Upper lobe of left lung (tissue), 4 donors: Measurements from ENCODE around the gene PIN1.

ENCODE experiments used
- EP300 ChIP-seq, 4 donors: sonication (generic); formaldehyde crosslinking; IDR thresholded peaks; one replicate each; pipeline ENCODE4 v1.5.1; 2017; ENCODE audit warnings: antibody characterized with exemption in 4 of 4, control low read depth in 2 of 4
- POLR2A ChIP-seq, 4 donors: fragments of 450-650 bp; IDR thresholded peaks; one replicate each; pipeline ENCODE4 v1.5.1; 2016 to 2017; ENCODE audit warnings: antibody characterized with exemption in 4 of 4, mild to moderate bottlenecking in 2 of 4
- POLR2AphosphoS5 ChIP-seq, 2 donors: sonication (generic); formaldehyde crosslinking; IDR thresholded peaks; one replicate each; pipeline ENCODE4 v1.5.1; 2017; ENCODE audit warnings: antibody characterized with exemption in 2 of 2
- TF ChIP-seq, protein P1 (sequence below), 6 experiments: fragments of 450-650 bp in 4 of 6; fragments of 200-600 bp in 2 of 6; sonication (generic) in 2 of 6; IDR thresholded peaks; one replicate each; pipeline ENCODE4 v1.5.1; 2016 to 2019; ENCODE audit warnings: antibody characterized with exemption in 6 of 6

DNA sequence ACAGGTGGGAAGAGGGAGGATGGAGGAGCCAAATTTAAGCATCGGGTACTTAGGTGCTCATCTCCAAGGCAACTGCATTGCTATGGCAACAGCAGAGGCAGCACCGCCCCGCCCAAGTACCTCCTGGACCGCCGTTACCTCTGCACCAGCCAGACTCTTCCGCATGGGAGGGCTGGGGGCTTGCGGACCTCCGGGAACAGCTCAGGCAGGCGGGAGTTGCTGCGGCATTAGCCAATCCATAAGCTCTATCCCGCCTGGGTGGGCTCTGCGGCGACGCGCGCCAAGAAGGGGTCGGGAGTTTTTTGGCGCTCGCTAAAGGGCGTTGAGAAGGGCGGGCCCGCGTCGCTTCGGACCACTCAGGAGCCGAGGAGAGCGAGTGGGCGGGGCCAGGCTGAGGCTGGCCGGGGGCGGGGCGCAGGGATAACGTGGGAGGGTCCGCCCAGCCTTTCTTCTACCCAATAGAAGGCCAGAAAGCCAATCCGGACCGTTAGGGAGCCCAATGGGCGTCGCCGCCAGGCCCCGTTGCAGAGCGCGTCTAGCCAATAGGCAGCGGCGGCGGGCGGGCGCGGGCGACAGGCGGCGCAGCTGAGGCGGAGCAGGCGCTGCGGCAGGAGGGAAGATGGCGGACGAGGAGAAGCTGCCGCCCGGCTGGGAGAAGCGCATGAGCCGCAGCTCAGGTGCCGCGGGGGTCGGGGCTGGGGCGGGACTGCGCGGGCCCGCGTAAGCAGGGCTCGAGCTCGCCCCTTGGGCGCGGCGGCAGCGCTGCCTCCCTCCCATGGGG lies at the start of gene PIN1:
- peak in 1 of 4 donors; percentile 58 for TF ChIP-seq POLR2A (IDR thresholded peaks at IDR 0.05)
- TF ChIP-seq, protein P1, sequence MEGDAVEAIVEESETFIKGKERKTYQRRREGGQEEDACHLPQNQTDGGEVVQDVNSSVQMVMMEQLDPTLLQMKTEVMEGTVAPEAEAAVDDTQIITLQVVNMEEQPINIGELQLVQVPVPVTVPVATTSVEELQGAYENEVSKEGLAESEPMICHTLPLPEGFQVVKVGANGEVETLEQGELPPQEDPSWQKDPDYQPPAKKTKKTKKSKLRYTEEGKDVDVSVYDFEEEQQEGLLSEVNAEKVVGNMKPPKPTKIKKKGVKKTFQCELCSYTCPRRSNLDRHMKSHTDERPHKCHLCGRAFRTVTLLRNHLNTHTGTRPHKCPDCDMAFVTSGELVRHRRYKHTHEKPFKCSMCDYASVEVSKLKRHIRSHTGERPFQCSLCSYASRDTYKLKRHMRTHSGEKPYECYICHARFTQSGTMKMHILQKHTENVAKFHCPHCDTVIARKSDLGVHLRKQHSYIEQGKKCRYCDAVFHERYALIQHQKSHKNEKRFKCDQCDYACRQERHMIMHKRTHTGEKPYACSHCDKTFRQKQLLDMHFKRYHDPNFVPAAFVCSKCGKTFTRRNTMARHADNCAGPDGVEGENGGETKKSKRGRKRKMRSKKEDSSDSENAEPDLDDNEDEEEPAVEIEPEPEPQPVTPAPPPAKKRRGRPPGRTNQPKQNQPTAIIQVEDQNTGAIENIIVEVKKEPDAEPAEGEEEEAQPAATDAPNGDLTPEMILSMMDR (IDR thresholded peaks at IDR 0.05) = peak; percentile 42 to 82 (median 68)
- TF ChIP-seq POLR2AphosphoS5 (IDR thresholded peaks at IDR 0.05) = peak; percentile 53 to 63
- TF ChIP-seq EP300 (IDR thresholded peaks at IDR 0.05) = no peak
